22Rv1 (cell line): ENCODE data around the gene SLC26A9.

Experiments used
- CTCF ChIP-seq: fragments of 450-650 bp; IDR thresholded peaks from 2 replicates; pipeline ENCODE4 v1.5.1; 2017; ENCODE audit warnings: mild to moderate bottlenecking
- ZFX ChIP-seq: fragments of 450-650 bp; IDR thresholded peaks from 2 replicates; pipeline ENCODE4 v1.6.1; 2017; ENCODE audit warnings: antibody characterized with exemption, borderline replicate concordance

- TF ChIP-seq CTCF (no peak), ZFX (no peak)
Measured at GRCh38 chr1:205945069-205945468, 1.8 kb upstream of the SLC26A9 start.
